GM19023 (cell line): ENCODE results near the gene RERE.
"Not testable (repeated sequence)": the region's sequence is repeated elsewhere in the genome, so short reads cannot be mapped to it uniquely, and the experiment has no call there.

ENCODE experiments used
- ATAC-seq: cut with Tn5 transposase; IDR thresholded peaks from one replicate; pipeline ENCODE4 v1.9.1; 2021; ENCODE audit warnings: mild to moderate bottlenecking, moderate library complexity; ENCODE audit not compliant: unreplicated experiment

The RERE gene

GRCh38 chr1:8695442-8695841, 122.0 kb downstream of the RERE start:
- ATAC-seq, result not testable (repeated sequence)

- ATAC-seq, result no peak
These were observed 124.3 kb downstream of the RERE start for GRCh38 chr1:8693107-8693506.

- ATAC-seq, result no peak
These were observed 125.8 kb downstream of the RERE start for GRCh38 chr1:8691662-8692061.

- ATAC-seq, result no peak
These were observed 127.3 kb downstream of the RERE start for GRCh38 chr1:8690253-8690525.

GRCh38 chr1:8689431-8690252, 127.8 kb downstream of the RERE start:
- no peak for ATAC-seq

GRCh38 chr1:8687538-8687937, 129.9 kb downstream of the RERE start:
- no peak for ATAC-seq

- ATAC-seq, result no peak
These were observed 130.4 kb downstream of the RERE start for GRCh38 chr1:8687039-8687438.

GRCh38 chr1:8685463-8685862, 132.0 kb downstream of the RERE start:
- ATAC-seq, result no peak

- ATAC-seq, result no peak
These were observed 132.8 kb downstream of the RERE start for GRCh38 chr1:8684590-8684989.

GRCh38 chr1:8682573-8682972, 134.9 kb downstream of the RERE start:
- ATAC-seq, result no peak

GRCh38 chr1:8681911-8682310, 135.5 kb downstream of the RERE start:
- ATAC-seq, result no peak

GRCh38 chr1:8680664-8681650, 136.5 kb downstream of the RERE start:
- ATAC-seq, result no peak

GRCh38 chr1:8679929-8680663, 137.3 kb downstream of the RERE start:
- ATAC-seq, result no peak

- ATAC-seq, result no peak
These were observed 138.0 kb downstream of the RERE start for GRCh38 chr1:8679395-8679800.

- no peak for ATAC-seq
These were observed 138.6 kb downstream of the RERE start for GRCh38 chr1:8678673-8679394.

GRCh38 chr1:8677782-8678181, 139.7 kb downstream of the RERE start:
- ATAC-seq, result no peak

GRCh38 chr1:8676813-8677212, 140.6 kb downstream of the RERE start:
- ATAC-seq, result no peak

- no peak for ATAC-seq
These were observed 141.4 kb downstream of the RERE start for GRCh38 chr1:8676072-8676471.

GRCh38 chr1:8674912-8675311, 142.5 kb downstream of the RERE start:
- ATAC-seq, result no peak

GRCh38 chr1:8674481-8674880, 143.0 kb downstream of the RERE start:
- ATAC-seq, result no peak
